Suprapubic skin (tissue), 4 donors: Measurements from ENCODE around the gene ABCF2.

ENCODE experiments used
- CTCF ChIP-seq, 2 donors: fragments of 200-600 bp in 1 of 2; fragments of 450-650 bp in 1 of 2; sonication (generic) in 1 of 2; IDR thresholded peaks; one replicate each; pipeline ENCODE4 v1.5.1; 2016 to 2019; ENCODE audit warnings: antibody characterized with exemption in 2 of 2, mild to moderate bottlenecking in 1 of 2, moderate library complexity in 1 of 2
- POLR2A ChIP-seq, 2 donors: fragments of 450-650 bp; IDR thresholded peaks; one replicate each; pipeline ENCODE4 v1.6.1; 2017; ENCODE audit warnings: antibody characterized with exemption in 2 of 2, mild to moderate bottlenecking in 2 of 2, moderate library complexity in 2 of 2
- POLR2AphosphoS5 ChIP-seq, 3 donors: sonication (generic); formaldehyde crosslinking; IDR thresholded peaks; one replicate each; pipeline ENCODE4 v1.6.1; 2017; ENCODE audit warnings: antibody characterized with exemption in 3 of 3

GRCh38 chr7:151210087-151210854 is 16.7 kb downstream of the ABCF2 start, which contains the start of gene H2BK1:
- TF ChIP-seq POLR2A (IDR thresholded peaks at IDR 0.05): no peak
- TF ChIP-seq CTCF (IDR thresholded peaks at IDR 0.05): no peak
- TF ChIP-seq POLR2AphosphoS5 (IDR thresholded peaks at IDR 0.05): no peak
